SJCRH30 (cell line): ENCODE measurements around the gene AXIN1. TPM values are rescaled to one million over a fixed set of nuclear protein-coding genes. Genes with fewer than 3 reads are reported as not detected.
A peak's percentile ranks its signal among the peaks of the same experiment; 100 is the strongest.
"Not testable (repeated sequence)": the region's sequence is repeated elsewhere in the genome, so short reads cannot be mapped to it uniquely, and the experiment has no call there.

Experiments
- DNase-seq, 2 experiments: peaks; one replicate each; pipeline ENCODE4 v3.0.0-alpha.2; 2015 to 2020
- H3K27ac ChIP-seq: fragments of 250-450 bp; sonication (Bioruptor Pico); 2 replicates; pipeline ENCODE4 v1.5.1; 2020; ENCODE audit warnings: mild to moderate bottlenecking, moderate library complexity
- H3K27me3 ChIP-seq: fragments of 250-450 bp; sonication (Bioruptor Pico); 2 replicates; pipeline ENCODE4 v1.5.1; 2020; ENCODE audit warnings: mild to moderate bottlenecking, moderate library complexity
- H3K36me3 ChIP-seq: fragments of 250-450 bp; sonication (Bioruptor Pico); 2 replicates; pipeline ENCODE4 v1.5.1; 2020; ENCODE audit warnings: mild to moderate bottlenecking, moderate library complexity
- H3K4me1 ChIP-seq: fragments of 250-450 bp; sonication (Bioruptor Pico); 2 replicates; pipeline ENCODE4 v1.5.1; 2020; ENCODE audit warnings: mild to moderate bottlenecking, moderate library complexity
- H3K4me3 ChIP-seq: fragments of 250-450 bp; sonication (Bioruptor Pico); 2 replicates; pipeline ENCODE4 v1.5.1; 2020; ENCODE audit warnings: mild to moderate bottlenecking, moderate library complexity
- H3K9me3 ChIP-seq: fragments of 250-450 bp; sonication (Bioruptor Pico); replicated peaks from 2 replicates; pipeline ENCODE4 v1.5.1; 2020; ENCODE audit warnings: mild to moderate bottlenecking, moderate library complexity
- total RNA-seq: library from RNA; depleted of rRNA; stranded (reverse); fragments of >200 nt; shearing (Covaris generic); gene quantifications from 2 replicates; pipeline ENCODE4 v1.2.3, GENCODE V29; 2014

The AXIN1 gene
- total RNA-seq, 1 experiment from 2014 or later, result 20.9 TPM

DNA sequence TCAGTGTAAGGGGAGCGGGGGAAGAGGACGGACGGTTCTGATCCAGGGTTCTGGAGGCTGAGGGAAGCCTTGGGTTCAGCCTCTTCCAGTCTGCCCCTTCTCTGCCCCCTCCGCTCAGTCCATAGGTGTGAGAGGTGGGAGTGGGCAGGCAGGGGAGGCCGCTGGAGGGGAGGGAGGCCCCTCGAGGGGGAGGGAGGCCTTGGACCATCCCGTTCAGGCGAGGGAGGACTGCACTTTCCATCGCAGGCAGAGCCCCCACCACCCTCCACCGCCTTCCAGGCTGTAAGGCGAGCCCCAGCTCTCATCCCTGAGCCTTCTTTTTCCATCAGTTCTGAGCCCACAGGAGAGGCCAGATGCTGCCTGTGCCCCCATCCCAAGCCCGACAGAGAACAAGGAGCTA, 4.2 kb upstream of the AXIN1 start:
- H3K9me3 ChIP-seq, result no peaks in the 10 kb centered on the region
- no peak for DNase-seq
- H3K4me1 ChIP-seq, result peaks cover 17% of the 10 kb centered on the region
- no peaks in the 10 kb centered on the region for H3K36me3 ChIP-seq
- H3K27me3 ChIP-seq, result no peaks in the 10 kb centered on the region
- H3K4me3 ChIP-seq, result no peak overlapping the region
- no peak overlapping the region for H3K27ac ChIP-seq

DNA sequence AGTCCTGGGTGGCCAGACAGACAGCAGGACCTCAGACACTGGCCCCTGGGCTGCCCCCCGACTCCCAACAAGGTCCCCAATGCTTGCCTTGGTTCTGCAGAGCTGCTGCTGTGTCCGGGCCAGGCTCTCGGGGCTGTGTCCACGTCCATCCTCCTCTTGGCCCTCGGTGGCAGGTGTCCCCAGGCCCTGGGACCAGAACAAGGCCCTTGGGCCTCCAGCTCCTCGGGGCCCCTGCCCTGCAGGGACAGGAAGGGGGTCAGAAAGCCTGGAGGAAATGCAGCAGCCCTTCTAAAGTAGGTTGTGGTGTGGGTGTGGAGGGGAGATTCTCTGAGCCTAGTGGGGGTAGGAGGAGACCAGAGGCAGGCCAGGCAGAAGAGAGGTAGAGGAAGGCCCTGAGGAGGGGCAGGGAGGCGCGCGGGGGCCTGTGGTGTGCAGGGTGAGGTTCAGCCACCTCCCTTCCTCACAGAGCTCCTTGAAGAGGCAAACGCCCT, 2.5 kb upstream of the AXIN1 start:
- Histone ChIP-seq H3K4me1 (peaks cover 10% of the 10 kb centered on the region; the same call in 1 of the 2 replicates), H3K36me3 (no peaks in the 10 kb centered on the region), H3K27me3 (no peaks in the 10 kb centered on the region), H3K9me3 (no peaks in the 10 kb centered on the region), H3K27ac (no peak overlapping the region), H3K4me3 (no peak overlapping the region)
- no peak for DNase-seq

DNA sequence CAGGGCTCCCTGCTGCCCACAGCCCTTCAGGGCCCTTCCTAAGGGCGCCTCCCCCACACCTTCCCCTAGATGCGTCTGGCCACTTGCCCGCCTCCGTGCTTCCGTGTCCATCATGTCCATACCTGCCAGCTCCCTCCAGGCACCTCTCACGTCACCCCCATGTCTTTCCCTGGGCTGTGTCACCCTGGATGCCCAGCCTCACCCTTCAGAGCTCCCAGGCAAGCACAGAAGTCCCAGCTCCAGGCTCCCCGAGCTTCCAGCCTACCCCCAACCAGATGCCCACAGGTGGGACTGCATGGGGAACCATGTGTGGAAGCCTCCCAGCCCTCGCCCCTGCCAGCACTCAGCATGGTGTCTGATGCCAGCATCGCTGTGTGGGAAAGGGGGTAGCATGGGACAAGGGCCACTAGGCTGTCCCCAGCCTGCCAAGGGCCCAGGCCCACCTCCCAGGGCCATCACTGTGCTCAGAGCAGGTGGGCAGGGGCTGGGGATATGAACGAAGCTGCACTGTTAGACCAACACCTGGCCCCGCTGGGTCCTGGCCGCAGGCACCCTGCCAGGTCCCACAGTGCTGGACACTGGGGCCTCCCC, 1.9 kb upstream of the AXIN1 start:
- no peak for DNase-seq
- H3K36me3 ChIP-seq, result no peaks in the 10 kb centered on the region
- no peak overlapping the region for H3K27ac ChIP-seq
- no peak overlapping the region for H3K4me3 ChIP-seq
- H3K9me3 ChIP-seq, result no peaks in the 10 kb centered on the region
- peaks cover 4% of the 10 kb centered on the region; the same call in 1 of the 2 replicates for H3K4me1 ChIP-seq
- H3K27me3 ChIP-seq, result no peaks in the 10 kb centered on the region

DNA sequence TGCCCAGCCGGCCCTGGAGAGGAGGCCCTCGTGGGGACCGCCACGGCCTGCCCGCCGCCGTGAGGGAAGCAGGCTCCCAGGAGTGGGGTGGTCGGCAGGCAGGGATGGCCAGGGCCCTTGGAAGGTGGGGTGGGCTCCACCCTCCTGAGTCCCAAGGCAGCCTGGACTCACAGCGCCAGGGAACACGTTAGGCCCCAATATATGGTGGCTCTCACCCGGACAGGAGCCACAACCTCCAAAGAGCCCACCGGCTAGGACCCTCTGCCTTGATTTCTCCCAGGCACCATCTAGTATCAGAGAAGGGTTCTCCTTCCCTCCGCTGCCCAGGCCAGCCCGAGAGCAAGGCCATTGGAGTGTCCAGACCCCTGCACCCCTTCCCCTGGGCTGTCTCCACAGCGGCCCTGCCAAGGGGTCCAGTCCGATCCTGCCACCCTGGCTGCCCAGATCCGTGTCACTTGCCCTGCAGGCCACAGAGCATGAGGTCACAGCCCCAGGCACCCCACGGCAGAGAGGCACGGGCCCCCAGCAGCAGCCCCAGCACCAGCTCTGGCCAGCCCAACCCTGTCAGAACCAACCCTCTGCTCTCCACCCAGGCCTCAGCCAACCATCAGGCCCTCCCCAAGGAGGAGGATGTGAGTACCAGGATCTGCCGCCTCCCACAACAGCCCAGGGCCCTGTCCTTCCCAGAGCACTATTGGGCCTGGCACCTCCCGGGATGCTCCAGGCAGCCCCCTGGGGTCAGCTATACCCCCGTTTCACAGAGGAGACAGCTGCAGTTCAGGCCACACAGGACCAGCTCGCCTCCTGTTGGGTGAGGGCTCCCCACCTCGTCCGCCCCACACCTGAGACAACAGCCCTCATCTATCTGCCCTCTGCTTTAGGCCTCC, 1.1 kb upstream of the AXIN1 start:
- H3K4me1 ChIP-seq, result no peaks in the 10 kb centered on the region
- DNase-seq, result no peak
- H3K27me3 ChIP-seq, result no peaks in the 10 kb centered on the region
- H3K36me3 ChIP-seq, result no peaks in the 10 kb centered on the region
- H3K27ac ChIP-seq, result no peak overlapping the region
- no peaks in the 10 kb centered on the region for H3K9me3 ChIP-seq
- H3K4me3 ChIP-seq, result peak overlapping the region; percentile 60

DNA sequence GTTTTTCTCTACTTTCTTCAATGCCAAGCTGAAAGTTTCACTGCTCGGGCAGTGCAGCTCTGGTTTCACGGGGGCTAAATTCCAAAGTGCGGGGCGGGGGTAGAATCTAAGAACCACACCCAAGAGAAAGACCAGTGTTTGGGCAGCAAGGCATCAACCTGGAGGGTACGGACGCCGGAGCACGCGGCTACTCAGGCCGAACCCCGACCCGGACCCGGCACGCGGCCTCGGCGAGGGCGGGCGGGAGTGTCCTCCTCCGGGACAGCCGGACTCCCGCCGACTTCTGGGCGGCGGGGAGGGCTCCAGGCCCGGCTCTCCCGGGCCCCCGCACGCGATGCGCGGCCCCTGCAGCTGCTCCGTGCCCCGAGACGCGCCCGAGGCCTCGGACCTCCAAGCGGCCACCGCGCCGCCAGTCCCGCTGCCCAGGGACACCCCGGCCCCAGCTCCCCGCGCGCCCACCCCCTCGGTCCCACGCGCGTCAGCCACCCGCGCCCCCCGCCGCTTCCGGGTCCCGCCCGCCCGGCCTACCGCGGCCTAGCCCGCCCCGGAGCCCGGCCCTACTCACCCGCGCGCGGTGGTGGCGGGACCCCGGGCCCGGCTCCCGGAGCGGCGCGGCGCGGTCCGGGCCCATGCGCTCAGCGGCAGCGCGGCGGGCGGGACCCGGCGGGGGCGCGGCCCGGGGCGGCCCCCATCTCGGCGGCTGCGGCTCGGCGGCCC, 561 bp downstream of the AXIN1 start:
- no peaks in the 10 kb centered on the region for H3K27me3 ChIP-seq
- peak in 1 of 2 experiments; percentile 40 for DNase-seq
- 0 out of 2 replicates have a peak, but pooled peaks cover 1% of the 10 kb centered on the region for H3K36me3 ChIP-seq
- H3K4me3 ChIP-seq, result peak overlapping the region; percentile 94
- H3K9me3 ChIP-seq, result no peaks in the 10 kb centered on the region
- H3K27ac ChIP-seq, result peak overlapping the region; percentile 39; the same call in 1 of the 2 replicates
- no peaks in the 10 kb centered on the region for H3K4me1 ChIP-seq

DNA sequence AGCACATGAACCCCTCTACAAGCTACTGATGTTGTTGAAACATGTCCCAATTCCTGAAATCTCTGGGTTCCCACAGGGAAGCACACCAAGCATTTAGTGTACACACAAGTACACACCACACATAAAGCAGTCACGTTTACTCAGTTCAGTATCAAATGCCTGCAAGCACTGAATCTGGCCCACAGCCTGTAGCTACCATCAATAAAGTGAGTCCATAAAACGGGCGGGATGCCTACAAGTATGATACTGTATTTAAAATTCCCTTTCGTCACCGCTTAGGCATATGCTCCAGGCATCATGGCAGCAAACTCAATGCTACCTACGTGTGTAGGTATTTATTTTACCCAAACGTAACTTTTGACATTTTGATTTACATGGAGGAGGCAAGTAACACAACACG, 2.3 kb downstream of the AXIN1 start:
- Histone ChIP-seq H3K9me3 (no peaks in the 10 kb centered on the region), H3K36me3 (peaks cover 12% of the 10 kb centered on the region), H3K4me1 (no peaks in the 10 kb centered on the region), H3K27ac (no peak overlapping the region), H3K4me3 (no peak overlapping the region), H3K27me3 (no peaks in the 10 kb centered on the region)
- no peak for DNase-seq

DNA sequence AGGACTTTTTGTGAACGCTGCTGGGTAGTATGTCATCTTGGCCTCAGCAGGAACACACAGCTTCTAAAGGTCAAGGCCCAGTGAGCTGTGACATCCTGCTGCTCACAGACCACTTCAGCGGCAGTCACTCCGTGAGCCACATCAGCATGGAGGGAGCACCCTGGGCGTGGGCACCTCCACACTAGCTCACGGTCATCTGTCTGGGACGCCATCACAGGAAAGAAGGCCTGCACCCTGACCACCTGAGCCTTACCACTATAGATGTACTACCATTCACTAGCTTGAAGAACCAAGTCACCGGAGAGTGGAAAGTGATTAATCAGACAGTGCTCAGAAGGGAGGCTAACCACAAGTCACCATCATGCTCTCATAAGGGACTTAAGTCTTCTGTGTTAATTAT, 3.3 kb downstream of the AXIN1 start:
- Histone ChIP-seq H3K4me3 (no peak overlapping the region), H3K27me3 (no peaks in the 10 kb centered on the region), H3K9me3 (no peaks in the 10 kb centered on the region), H3K27ac (no peak overlapping the region), H3K4me1 (no peaks in the 10 kb centered on the region), H3K36me3 (peaks cover 18% of the 10 kb centered on the region)
- DNase-seq, result no peak

DNA sequence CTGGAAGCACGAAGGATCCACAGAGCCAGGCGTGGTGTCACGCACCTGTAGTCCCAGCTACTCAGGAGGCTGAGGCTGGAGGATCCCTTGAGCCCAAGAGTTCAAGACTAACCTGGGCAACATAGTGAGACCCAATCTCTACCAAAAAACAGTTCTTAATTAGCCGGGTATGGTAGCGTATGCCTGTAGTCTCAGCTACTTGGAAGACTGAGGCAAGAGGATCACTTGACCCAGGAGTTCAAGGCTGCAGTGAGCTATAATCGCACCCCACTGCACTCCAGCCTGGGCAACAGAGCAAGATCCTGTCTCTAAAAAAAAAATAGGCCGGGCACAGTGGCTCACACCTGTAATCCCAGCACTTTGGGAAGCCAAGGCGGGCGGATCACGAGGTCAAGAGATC, 4.0 kb downstream of the AXIN1 start:
- H3K27me3 ChIP-seq, H3K4me1 ChIP-seq, H3K27ac ChIP-seq, H3K9me3 ChIP-seq, DNase-seq, H3K4me3 ChIP-seq: not testable (repeated sequence)
- peaks cover 19% of the 10 kb centered on the region for H3K36me3 ChIP-seq

DNA sequence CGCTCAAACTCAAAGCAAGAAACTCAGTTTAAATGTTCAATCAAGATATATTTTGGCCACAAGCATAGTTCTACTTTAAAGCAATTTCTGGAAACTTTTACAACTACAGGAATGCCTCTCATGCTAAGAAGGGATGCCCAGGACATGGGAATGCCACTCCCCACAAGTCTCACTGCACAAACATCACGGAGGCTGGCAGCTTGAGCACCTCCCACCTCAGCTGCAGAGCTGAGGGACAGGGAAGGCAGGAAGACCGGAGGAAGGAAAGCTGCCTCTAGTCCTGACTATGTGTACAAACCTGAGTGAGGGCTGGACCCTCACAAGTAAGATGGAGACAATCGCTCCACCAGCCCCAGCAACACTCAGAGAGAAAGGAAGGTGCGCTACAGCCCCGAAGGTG, 5.3 kb downstream of the AXIN1 start:
- DNase-seq, result no peak
- H3K9me3 ChIP-seq, result no peaks in the 10 kb centered on the region
- peaks cover 20% of the 10 kb centered on the region for H3K36me3 ChIP-seq
- H3K4me3 ChIP-seq, result no peak overlapping the region
- H3K4me1 ChIP-seq, result no peaks in the 10 kb centered on the region
- no peak overlapping the region for H3K27ac ChIP-seq
- no peaks in the 10 kb centered on the region for H3K27me3 ChIP-seq

DNA sequence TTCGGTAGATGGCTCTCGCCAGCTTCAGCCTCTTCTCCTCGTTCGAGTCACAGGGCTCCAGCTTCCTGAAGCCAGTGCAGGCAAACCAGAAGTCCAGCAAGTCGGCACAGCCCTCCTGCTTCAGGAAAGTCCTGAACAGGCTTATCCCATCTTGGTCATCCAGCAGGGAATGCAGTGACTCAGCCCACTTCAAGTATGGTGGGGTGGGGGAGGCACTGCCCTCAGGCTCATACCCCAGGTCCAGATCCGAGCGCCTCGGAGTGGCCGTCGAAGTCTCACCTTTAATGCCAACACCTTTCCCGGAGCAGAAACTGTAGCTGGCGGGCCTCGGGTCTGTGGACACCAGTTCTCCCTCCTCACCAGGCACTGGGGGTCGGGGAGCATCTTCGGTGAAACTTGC, 5.9 kb downstream of the AXIN1 start:
- Histone ChIP-seq H3K27ac (no peak overlapping the region), H3K4me1 (no peaks in the 10 kb centered on the region), H3K27me3 (no peaks in the 10 kb centered on the region), H3K9me3 (no peaks in the 10 kb centered on the region), H3K36me3 (peaks cover 20% of the 10 kb centered on the region), H3K4me3 (no peak overlapping the region)
- DNase-seq, result no peak

DNA sequence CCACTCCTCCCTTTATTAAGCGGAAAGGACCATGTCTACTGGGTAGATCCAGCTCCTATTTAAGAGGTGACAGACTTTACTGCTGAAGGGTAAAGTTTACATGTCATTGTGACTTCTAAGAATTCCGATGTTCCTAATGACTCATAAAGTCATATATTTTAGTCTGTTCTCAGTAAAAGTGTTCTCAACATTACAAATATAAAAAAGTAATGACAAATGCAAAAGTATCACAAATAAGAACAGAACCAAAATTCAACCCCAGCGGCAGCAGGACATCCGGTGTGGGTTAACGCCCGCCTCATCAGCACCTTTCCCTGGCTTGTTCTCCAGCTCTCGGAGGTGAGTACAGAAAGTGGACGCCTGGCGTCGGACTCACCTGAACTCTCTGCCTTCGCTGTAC, 6.8 kb downstream of the AXIN1 start:
- DNase-seq, result no peak
- no peaks in the 10 kb centered on the region for H3K27me3 ChIP-seq
- H3K36me3 ChIP-seq, result peaks cover 20% of the 10 kb centered on the region
- H3K27ac ChIP-seq, result no peak overlapping the region
- no peaks in the 10 kb centered on the region for H3K4me1 ChIP-seq
- H3K9me3 ChIP-seq, result no peaks in the 10 kb centered on the region
- no peak overlapping the region for H3K4me3 ChIP-seq

DNA sequence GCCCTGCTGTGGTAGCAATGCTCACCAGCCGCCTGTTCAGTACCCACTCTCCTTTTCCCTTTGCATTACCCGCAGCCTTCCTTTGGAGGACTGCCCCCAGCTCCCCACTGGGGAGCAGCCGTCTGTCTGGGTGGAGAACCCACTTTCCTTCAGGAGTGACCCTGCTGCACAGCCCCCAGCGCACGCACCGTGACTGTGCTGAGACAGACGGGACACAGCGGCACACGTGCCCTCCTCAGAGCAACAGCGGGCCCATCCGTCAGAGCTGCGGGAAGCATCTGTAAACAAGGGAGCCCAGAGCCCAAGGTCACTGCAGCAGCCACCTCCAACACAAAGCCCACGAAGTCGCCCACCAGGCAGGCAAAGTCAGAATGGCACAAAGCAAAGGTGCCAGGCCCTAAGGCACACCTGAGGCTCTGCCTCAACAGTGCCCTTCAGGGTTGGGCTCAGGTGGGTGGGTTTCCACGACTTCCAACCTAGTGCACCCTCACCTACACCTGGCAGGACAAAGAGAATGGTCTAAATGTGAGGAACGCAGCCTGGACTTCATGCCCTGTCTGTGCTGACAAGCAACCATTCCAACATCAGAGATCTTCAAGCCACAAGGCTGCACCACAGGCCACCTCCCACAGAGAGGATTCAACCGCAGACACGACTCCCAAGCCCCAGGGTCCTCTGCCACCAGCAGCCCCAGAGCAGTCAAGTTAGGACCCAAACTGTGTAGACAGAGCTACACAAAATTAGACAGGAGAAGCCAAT, 9.9 kb downstream of the AXIN1 start:
- Histone ChIP-seq H3K4me3 (no peak overlapping the region), H3K27ac (no peak overlapping the region), H3K27me3 (no peaks in the 10 kb centered on the region), H3K36me3 (peaks cover 20% of the 10 kb centered on the region), H3K4me1 (no peaks in the 10 kb centered on the region), H3K9me3 (no peaks in the 10 kb centered on the region)
- DNase-seq, result no peak

DNA sequence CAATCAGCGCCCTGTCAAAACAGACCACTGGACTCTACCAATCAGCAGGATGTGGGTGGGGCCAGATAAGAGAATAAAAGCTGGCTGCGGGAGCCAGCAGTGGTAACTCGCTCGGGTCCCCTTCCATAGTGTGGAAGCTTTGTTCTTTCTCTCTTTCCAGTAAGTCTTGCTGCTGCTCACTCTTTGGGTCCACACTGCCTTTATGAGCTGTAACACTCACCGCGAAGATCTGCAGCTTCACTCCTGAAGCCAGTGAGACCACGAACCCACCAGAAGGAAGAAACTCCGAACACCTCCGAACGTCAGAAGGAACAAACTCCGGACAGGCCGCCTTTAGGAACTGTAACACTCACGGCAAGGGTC, 10.6 kb downstream of the AXIN1 start:
- not testable (repeated sequence) for H3K9me3 ChIP-seq, H3K4me1 ChIP-seq, H3K4me3 ChIP-seq, H3K27ac ChIP-seq, H3K27me3 ChIP-seq, DNase-seq
- peaks cover 19% of the 10 kb centered on the region for H3K36me3 ChIP-seq

DNA sequence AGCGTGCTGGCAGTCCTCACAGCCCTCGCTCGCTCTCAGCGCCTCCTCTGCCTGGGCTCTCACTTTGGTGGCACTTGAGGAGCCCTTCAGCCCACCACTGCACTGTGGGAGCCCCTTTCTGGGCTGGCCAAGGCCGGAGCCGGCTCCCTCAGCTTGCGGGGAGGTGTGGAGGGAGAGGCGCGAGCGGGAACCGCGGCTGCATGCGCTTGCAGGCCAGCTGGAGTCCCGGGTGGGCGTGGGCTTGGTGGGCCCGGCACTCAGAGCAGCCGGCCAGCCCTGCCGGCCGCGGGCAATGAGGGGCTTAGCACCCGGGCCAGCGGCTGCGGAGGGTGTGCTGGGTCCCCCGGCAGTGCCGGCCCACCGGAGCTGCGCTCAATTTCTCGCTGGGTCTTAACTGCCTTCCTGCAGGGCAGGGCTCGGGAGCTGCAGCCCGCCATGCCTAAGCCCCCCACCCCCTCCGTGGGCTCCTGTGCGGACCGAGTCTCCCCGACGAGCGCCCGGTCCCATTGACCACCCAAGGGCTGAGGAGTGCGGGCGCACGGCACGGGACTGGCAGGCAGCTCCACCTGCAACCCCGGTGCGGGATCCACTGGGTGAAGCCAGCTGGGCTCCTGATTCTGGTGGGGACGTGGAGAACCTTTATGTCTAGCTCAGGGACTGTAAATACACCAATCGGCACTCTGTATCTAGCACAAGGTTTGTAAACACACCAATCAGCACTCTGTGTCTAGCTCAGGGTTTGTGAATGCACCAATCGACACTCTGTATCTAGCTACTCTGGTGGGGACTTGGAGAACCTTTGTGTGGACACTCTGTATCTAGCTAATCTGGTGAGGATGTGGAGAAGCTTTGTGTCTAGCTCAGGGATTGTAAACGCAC, 11.2 kb downstream of the AXIN1 start:
- H3K4me1 ChIP-seq, H3K9me3 ChIP-seq, H3K4me3 ChIP-seq, H3K27me3 ChIP-seq, DNase-seq, H3K27ac ChIP-seq: not testable (repeated sequence)
- peaks cover 16% of the 10 kb centered on the region for H3K36me3 ChIP-seq
